Panc1 (cell line): ENCODE measurements around the gene IQSEC1. TPM values are rescaled to one million over a fixed set of nuclear protein-coding genes. Genes with fewer than 3 reads are reported as not detected.

Source experiments
- ATAC-seq: fragments of 200-7000 bp; cut with Tn5 transposase; 2 replicates; pipeline ENCODE4 v1.9.1; 2020; ENCODE audit warnings: mild to moderate bottlenecking, moderate library complexity
- BruUV-seq: library from RNA; stranded (reverse); fragments of 400-500 nt; replicated peaks from 2 replicates; lab custom pipeline; 2021; lab: Mats Ljungman, UMichigan
- CTCF ChIA-PET: fragments of 300-600 bp; sonication (Branson Sonifier 250); formaldehyde crosslinking; loops from one replicate; lab custom pipeline; 2022; ENCODE audit warnings: antibody characterized with exemption; lab: Charles Lee
- POLR2A ChIA-PET: fragments of 300-600 bp; sonication (Branson Sonifier 250); formaldehyde crosslinking; loops from one replicate; lab custom pipeline; 2022; ENCODE audit warnings: antibody characterized with exemption; lab: Charles Lee
- DNase-seq: peaks from one replicate; pipeline ENCODE4 v3.0.0-alpha.2; 2010; ENCODE audit warnings: low read depth, low spot score
- H3K27ac ChIP-seq: 2 replicates; pipeline ENCODE4 v1.5.1; 2011; ENCODE audit warnings: mild to moderate bottlenecking, low read length, inconsistent platforms
- H3K27me3 ChIP-seq: fragments of 200-500 bp; sonication (Bioruptor generic); 2 replicates; pipeline ENCODE4 v1.6.0; 2014; ENCODE audit warnings: low read length, inconsistent platforms; ENCODE audit not compliant: control insufficient read depth, insufficient read depth
- H3K36me3 ChIP-seq: fragments of 200-500 bp; sonication (Bioruptor generic); 2 replicates; pipeline ENCODE4 v1.5.1; 2014; ENCODE audit warnings: inconsistent platforms, mild to moderate bottlenecking, low read length, moderate library complexity; ENCODE audit not compliant: control insufficient read depth, insufficient read depth
- H3K4me1 ChIP-seq: 2 replicates; pipeline ENCODE4 v1.5.1; 2011; ENCODE audit warnings: inconsistent platforms, mild to moderate bottlenecking, low read length, moderate library complexity; ENCODE audit not compliant: control insufficient read depth, insufficient read depth
- H3K4me3 ChIP-seq, 2 experiments: 2 replicates each; pipeline ENCODE4 v1.5.1; 2011 to 2012; ENCODE audit warnings: low read depth in 2 of 2, low read length in 2 of 2, mild to moderate bottlenecking in 2 of 2, inconsistent platforms in 1 of 2, moderate library complexity in 1 of 2
- H3K9me3 ChIP-seq: fragments of 200-500 bp; sonication (Bioruptor generic); 2 replicates; pipeline ENCODE4 v1.5.1; 2014; ENCODE audit warnings: low read depth, mild to moderate bottlenecking, inconsistent platforms, low read length, moderate library complexity; ENCODE audit not compliant: control insufficient read depth, insufficient read depth
- CTCF ChIP-seq: fragments of 450-650 bp; IDR thresholded peaks from 2 replicates; pipeline ENCODE4 v1.5.1; 2017; ENCODE audit warnings: mild to moderate bottlenecking
- POLR2AphosphoS5 ChIP-seq: IDR thresholded peaks from 2 replicates; pipeline ENCODE4 v1.6.1; 2012; ENCODE audit warnings: mild to moderate bottlenecking, low read depth, low read length, moderate library complexity
- REST ChIP-seq, 2 experiments: IDR thresholded peaks; 2 replicates each; pipeline ENCODE4 v1.6.1; 2011 to 2012; ENCODE audit warnings: low read depth in 2 of 2, control low read depth in 1 of 2, low read length in 1 of 2, mild to moderate bottlenecking in 1 of 2, moderate library complexity in 1 of 2; ENCODE audit not compliant: insufficient read depth in 1 of 2
- SIN3A ChIP-seq: IDR thresholded peaks from 2 replicates; pipeline ENCODE4 v1.6.1; 2012; ENCODE audit warnings: low read depth, mild to moderate bottlenecking, low read length, moderate library complexity, borderline replicate concordance; ENCODE audit not compliant: insufficient read depth
- TCF7L2 ChIP-seq: IDR thresholded peaks from 2 replicates; pipeline ENCODE4 v1.6.1; 2011; ENCODE audit warnings: mild to moderate bottlenecking, low read depth, low read length, inconsistent platforms
- in situ Hi-C: cut with HindIII; loops from 2 replicates; pipeline ENCODE4 v1.10.0; 2016; ENCODE audit warnings: low sequenced_read_pairs, low pct_unique_long_range_greater_than_20kb
- intact Hi-C: fragments of 100-400 bp; cut with micrococcal nuclease; formaldehyde crosslinking; loops from one replicate; pipeline ENCODE4 v1.10.0; 2022; ENCODE audit not compliant: unreplicated experiment
- total RNA-seq: library from RNA; stranded (reverse); gene quantifications from one replicate; pipeline ENCODE4 v1.2.1, GENCODE V29; 2021; ENCODE audit not compliant: unreplicated experiment

Gene IQSEC1
- total RNA-seq, 1 experiment from 2014 or later = 28.4 TPM

- TF ChIP-seq SIN3A (no peak), TCF7L2 (no peak), CTCF (no peak), POLR2AphosphoS5 (no peak), REST (IDR thresholded peaks at IDR 0.05; ENCODE audit: insufficient read depth in 1 of 2, low read depth in 2 of 2, low read length in 1 of 2) (no peak)
- in situ Hi-C loops (no loop called here), intact Hi-C loops (no loop called here)
- no peaks in the 10 kb centered on the region for H3K27me3 ChIP-seq
- no peak for ATAC-seq
- no peaks in the 10 kb centered on the region for H3K4me1 ChIP-seq
- no peak for DNase-seq
- BruUV-seq = no TSS peak
- POLR2A ChIA-PET = interaction anchor here (0.7 kb wide), 2 partner anchors 34 to 256 kb away, joined by 3 read pairs; no protein-coding TSS in a partner anchor
- no peaks in the 10 kb centered on the region for H3K36me3 ChIP-seq
- CTCF ChIA-PET = no interaction called here
- H3K4me3 ChIP-seq = no peak overlapping the region
- H3K9me3 ChIP-seq = no peaks in the 10 kb centered on the region
- H3K27ac ChIP-seq = no peak overlapping the region
Measured at GRCh38 chr3:12926660-12927059, 146.6 kb downstream of the IQSEC1 start.

GRCh38 chr3:12925648-12926047, 147.6 kb downstream of the IQSEC1 start:
- no peak for TF ChIP-seq REST (IDR thresholded peaks at IDR 0.05; ENCODE audit: insufficient read depth in 1 of 2, low read depth in 2 of 2, low read length in 1 of 2)
- TF ChIP-seq CTCF = no peak
- TF ChIP-seq POLR2AphosphoS5 = no peak
- TF ChIP-seq SIN3A = no peak
- TF ChIP-seq TCF7L2 = no peak
- DNase-seq = no peak
- H3K36me3 ChIP-seq = no peaks in the 10 kb centered on the region
- H3K9me3 ChIP-seq = no peaks in the 10 kb centered on the region
- BruUV-seq = no TSS peak
- intact Hi-C loops = no loop called here
- ChIA-PET POLR2A (no interaction called here), CTCF (no interaction called here)
- in situ Hi-C loops = no loop called here
- H3K4me3 ChIP-seq = no peak overlapping the region
- no peaks in the 10 kb centered on the region for H3K27me3 ChIP-seq
- H3K4me1 ChIP-seq = no peaks in the 10 kb centered on the region
- H3K27ac ChIP-seq = no peak overlapping the region
- ATAC-seq = no peak
